Globus pallidus (tissue), 1 donor: ENCODE results near the gene KHDRBS1.
"Not testable (repeated sequence)": the region's sequence is repeated elsewhere in the genome, so short reads cannot be mapped to it uniquely, and the experiment has no call there.

Experiments
- DNase-seq: peaks from one replicate; pipeline ENCODE4 v3.0.0-alpha.2; 2015; ENCODE audit warnings: low spot score

The KHDRBS1 gene, protein sequence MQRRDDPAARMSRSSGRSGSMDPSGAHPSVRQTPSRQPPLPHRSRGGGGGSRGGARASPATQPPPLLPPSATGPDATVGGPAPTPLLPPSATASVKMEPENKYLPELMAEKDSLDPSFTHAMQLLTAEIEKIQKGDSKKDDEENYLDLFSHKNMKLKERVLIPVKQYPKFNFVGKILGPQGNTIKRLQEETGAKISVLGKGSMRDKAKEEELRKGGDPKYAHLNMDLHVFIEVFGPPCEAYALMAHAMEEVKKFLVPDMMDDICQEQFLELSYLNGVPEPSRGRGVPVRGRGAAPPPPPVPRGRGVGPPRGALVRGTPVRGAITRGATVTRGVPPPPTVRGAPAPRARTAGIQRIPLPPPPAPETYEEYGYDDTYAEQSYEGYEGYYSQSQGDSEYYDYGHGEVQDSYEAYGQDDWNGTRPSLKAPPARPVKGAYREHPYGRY

DNA sequence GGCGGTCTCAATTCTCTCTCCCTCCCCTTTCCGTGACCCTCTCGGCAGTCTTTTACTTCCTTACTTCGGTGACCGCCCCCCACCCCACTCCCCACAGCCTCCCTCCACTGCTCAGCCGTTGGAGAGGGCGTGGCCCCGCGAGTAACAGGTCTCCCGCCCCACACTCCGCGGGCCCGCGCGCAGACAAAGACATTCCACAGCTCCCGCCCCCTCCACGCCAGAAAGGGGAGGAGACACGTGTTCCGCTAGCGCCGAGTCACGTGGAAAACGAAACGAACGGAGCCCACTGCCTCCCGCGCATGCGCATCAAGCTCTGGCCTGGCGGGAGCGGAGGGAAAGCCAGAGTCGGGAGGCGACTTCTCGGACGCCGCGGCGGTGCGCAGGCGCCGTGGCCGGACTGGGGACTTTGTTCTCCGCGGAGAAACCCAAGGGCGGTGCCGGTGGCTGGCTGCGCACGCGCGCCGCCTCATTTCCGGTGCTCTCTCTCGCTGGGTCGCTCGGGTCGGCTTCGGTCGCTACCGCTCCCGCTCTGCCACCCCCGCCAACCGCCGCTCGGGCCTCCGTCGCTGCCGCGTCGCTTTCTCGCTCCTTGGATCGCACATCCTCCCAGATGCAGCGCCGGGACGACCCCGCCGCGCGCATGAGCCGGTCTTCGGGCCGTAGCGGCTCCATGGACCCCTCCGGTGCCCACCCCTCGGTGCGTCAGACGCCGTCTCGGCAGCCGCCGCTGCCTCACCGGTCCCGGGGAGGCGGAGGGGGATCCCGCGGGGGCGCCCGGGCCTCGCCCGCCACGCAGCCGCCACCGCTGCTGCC lies at the start of gene KHDRBS1:
KHDRBS1 (plus strand) TSS at position 483 of the 813 bp plus-strand sequence; CDS start at position 611, 128 bp downstream.
- DNase-seq, result peak; percentile 99

DNA sequence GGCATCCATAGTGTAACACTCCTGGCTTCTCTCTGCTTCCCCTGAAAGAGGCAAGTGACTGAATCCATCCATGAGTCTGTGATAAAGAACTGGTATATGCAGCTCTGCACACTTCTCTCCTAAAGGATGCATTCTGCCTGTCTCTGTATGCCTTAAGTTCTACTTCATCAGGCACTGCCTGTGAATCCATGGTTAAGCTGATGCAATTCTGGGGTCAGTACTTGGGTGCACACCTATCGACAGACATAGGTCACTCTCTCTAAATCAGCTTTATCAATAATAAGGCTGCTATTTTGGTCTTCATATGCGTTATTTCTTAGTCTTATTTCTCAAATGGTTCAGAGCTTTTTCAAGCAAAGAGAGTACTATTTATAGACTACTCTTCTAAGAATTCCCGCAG lies 42.8 kb upstream of the KHDRBS1 start:
- DNase-seq, result no peak

DNA sequence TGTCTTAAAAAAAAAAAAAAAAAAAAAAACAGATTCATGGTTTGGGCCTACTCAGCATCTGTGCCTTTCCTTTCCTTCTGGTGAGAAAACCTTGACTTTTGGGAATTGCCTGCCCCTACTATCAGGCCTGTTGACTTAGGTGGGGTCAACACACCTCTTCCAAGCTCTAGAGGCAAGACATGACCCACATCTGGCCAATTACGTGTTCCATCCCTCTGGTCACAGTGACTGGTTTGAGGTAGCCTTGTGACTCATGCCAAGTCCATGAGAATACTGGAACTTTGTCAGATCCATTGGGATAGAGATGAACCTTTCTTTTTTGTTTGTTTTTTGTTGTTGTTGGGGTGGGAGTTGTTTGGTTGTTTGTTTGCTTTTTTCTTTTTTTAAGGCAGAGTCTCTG lies 37.3 kb upstream of the KHDRBS1 start:
- DNase-seq, result no peak

DNA sequence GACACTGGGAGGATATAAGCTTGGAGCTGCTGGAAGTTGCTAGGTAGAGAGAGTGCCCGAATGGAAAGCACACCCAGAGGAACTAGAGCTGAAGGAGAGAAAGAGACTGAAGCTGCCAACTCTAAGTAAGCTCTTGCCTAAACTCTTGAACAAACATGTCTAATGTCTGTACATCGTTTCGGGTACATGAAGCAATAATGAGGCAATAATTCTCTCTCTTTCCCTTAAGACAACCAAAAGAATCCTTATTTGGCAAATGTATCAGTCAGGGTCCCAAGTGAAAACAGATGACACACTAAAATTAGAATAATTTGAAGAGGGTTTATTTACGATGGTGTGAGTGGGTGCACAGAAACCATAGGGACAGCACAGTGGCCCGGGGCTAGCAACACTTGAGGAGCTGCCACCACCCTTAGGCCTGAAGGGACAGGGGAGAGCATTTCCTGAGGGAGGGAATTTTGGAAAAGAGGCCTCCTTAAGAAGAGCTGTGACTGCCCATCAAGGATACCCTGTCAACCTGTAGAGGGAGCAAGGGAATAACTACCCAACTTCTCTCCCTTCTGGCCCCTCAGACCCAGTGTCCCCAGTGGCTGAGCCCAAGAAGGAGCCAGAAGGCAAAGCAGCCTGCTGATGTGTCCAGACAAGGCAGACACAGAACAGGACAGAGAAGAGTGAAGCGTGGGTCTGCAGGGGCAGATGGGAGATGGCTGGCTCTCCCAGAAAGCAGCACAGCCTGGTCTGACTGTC lies 36.1 kb upstream of the KHDRBS1 start:
- DNase-seq, result no peak

- no peak for DNase-seq
These were observed 34.7 kb upstream of the KHDRBS1 start for GRCh38 chr1:31978843-31979400.

DNA sequence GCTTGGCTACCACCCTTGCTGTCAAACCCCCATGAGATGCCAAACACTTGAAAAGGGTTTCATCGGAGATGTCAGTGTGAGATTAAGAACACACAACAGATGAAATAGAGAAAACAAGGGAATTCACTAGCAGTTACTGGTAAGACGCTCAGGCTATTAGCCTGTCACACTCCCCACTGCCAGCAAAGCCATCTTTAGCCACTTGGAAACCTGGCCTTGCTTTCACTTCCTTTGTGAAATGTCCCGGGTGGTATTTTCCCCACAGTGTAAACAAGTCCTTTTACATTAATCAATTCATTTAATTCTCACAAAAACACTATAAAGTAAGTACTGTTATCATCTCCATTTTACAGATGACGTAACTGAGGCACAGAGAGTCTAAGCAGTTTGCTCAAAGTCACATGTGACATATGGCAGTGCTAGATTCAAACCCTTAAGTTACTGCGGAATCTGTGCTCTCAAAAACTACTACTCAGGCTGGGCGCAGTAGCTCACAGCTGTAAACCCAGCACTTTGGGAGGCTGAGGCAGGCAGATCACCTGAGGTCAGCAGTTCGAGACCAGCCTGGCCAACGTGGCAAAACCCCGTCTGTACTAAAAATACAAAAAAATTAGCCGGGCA lies 32.7 kb upstream of the KHDRBS1 start:
- DNase-seq, result no peak

DNA sequence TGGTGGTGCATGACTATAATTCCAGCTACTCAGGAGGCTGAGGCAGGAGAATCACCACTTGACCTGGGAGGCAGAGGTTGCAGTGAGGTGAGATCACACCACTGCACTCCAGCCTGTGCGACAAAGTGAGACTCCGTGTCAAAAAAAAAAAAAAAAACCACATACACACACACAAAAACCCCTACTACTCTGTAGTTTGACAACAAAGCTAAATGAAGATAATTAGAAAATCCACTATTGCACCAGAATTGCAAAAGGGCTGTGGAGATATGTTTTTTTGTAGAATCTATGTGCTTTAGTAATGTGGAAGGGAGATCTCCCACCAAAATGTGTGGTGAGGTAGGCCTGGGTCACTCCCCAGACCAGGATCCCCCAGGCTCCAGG lies 32.2 kb upstream of the KHDRBS1 start:
- no peak for DNase-seq

DNA sequence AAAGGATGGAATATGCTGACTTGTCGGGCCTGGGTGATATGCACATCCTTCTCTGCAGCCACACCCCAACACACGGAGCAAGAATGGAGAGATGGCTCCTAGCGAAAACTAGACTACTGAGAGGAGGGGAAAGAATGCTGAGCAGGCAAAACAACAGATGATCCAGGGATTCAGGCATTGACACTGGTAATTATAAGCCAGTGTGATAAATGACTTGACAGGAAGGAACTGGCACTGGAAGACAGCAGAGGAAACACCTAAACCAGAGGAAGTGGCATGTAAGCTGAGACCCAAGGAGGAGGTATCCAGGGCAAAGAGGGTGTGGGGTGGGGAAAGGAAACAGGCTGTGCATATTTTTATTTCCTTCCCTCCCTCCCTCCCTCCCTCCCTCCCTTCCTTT lies 31.7 kb upstream of the KHDRBS1 start:
- no peak for DNase-seq

DNA sequence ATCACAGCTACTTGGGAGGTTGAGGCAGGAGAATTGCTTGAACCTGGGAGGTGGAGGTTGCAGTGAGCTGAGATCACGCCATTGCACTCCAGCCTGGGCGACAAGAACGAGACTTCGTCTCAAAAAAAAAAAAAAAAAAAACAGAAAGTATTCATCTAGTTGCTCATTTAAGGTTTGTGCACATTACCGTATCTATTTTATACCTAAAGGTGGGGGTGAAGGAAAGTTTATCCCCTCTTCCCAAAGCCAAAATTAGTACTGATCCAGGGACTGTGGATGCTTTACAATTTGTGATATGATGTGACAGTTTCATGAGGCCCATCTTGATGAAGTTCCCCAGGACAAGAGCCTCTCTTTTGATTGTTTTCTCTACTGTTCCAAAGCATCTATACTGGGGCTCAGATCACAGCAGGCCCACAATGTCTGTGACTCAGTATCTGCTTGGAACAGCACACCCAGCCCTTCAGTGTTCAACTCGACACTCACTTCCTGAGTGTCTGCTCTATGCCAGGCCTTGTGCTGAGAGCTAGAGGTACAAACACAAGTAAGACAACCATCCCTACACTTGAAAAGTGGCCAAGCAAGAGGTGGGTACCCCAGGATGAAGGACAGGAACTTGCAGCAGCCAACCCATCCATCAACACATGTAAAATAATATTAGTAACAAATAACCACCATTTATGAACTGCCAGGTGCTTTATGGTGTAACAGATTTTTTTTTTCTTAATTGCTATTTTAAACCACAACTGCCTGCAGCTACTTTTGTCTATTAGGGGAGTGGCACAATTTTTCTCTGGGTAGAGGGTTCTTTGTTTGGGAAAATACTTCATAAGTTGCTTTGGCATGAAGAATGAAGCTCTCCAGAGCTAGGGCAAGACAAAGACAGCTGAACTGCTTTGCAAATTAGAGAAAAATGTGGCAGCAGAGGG lies 29.0 kb upstream of the KHDRBS1 start:
- DNase-seq, result no peak

- no peak for DNase-seq
These were observed 28.2 kb upstream of the KHDRBS1 start for GRCh38 chr1:31985430-31985829.

DNA sequence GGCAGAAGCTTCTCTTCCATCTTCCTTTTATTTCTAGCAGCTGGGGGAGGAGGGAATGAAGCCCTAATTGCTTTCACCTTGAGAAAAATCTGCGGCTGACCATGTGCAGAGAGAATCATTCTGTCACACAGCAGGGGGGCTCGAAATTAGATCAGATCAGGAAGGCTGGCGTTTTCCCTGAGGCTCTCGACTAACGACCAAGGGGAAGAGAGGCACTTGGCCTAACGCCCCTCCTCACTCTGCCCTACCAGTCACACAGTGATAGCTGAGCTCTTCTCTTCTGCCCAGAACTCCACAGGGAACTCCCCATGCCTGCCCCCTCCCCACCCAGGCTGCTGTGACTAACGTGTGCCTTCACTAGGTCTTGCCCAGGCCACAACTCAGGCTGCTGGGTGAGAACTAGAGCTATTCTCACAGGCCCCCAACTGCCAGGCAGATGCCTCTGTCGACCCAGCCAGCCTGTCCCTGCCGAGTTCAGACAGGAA lies 26.5 kb upstream of the KHDRBS1 start:
- DNase-seq, result no peak

DNA sequence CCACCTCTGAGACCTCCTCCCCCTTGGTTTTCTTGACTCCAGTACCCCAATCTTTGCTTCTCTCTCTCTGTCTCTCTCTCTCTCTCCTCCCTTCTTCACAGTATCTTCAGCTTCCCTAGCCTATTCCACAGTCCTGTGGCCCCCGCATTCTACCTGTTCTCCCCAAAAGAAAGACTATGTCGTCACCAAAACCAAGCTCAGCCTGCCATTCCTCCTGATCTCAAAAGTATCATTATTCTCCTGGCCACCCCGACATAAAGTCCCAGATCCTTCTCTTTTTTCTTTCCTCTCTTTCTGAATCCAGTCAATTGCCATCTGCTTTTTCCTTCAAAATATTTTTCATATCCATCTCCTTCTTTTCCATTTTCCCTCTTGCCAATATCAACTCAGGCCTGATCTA lies 23.7 kb upstream of the KHDRBS1 start:
- DNase-seq, result no peak

DNA sequence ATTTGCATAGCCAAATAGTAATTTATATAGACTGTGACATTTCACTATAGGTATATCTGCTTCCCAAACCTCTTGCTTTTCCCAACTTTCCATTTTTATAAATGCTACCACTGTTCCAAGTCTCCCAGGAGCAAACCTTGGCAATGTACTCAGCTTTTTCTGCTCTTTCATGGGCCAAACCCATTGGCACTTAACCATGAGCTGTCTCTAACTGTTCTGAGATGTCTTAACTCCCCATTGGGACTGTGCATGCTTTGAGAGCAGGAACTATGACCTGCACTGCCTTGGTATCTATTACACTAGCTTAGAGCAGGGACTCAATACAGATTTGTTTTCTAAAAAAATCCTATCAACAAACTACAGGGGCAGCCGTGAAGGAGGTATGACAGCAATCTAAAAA lies 22.5 kb upstream of the KHDRBS1 start:
- no peak for DNase-seq

DNA sequence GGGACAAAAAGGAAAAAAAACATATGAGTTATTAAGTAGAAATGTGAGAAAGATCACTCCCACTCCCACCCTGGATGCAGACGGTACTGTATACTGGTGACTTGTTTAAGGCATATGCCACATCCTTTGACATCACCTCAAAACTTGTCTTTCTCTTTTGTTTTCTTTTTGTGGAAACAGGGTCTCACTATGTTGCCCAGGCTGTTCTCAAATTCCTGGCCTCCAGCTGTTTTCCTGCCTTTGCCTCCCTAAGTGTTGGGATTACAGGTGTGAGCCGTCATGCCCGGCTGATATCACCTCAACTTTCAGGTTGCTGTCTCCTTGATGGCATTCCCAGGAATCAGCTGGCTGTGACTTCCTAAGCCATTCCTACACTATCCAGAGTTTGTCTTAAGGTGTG lies 18.4 kb upstream of the KHDRBS1 start:
- no peak for DNase-seq

- not testable (repeated sequence) for DNase-seq
These were observed 17.5 kb upstream of the KHDRBS1 start for GRCh38 chr1:31996121-31996520.

DNA sequence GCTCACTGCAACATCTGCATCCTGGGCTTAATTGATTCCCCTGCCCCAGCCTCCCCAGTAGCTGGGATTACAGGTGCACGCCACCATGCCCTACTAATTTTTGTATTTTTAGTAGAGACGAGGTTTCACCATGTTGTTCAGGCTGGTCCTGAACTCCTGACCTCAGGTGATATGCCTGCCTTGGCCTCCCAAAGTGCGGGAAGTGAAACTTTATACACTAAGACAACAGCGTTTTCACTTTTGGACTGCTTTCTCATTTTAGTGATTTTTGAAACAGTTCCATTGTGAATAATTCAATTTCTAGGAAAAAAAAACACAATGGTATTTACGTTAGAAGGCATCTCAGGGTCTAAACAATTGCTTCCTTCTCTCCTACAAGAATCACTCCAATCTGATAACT lies 11.8 kb upstream of the KHDRBS1 start:
- no peak for DNase-seq

DNA sequence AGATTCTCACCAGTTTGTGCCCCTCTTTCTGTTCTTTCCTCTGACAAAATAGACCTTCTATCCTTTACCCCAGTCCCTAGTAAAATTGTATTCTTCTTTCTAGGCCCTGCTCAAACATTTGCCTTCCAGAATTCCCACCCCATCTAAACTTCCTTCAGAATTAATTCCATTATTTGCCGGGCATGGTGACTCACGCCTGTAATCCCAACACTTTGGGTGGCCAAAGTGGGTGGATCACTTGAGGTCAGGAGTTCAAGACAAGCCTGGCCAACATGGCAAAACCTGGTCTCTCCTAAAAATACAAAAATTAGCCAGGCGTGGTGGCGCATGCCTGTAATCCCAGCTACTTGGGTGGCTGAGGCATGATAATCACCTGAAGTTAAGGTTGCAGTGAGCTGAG lies 11.4 kb upstream of the KHDRBS1 start:
- not testable (repeated sequence) for DNase-seq

- DNase-seq, result no peak
These were observed 8.1 kb upstream of the KHDRBS1 start for GRCh38 chr1:32005522-32005921.

GRCh38 chr1:32007591-32007940 lies 6.1 kb upstream of the KHDRBS1 start:
- DNase-seq, result no peak

DNA sequence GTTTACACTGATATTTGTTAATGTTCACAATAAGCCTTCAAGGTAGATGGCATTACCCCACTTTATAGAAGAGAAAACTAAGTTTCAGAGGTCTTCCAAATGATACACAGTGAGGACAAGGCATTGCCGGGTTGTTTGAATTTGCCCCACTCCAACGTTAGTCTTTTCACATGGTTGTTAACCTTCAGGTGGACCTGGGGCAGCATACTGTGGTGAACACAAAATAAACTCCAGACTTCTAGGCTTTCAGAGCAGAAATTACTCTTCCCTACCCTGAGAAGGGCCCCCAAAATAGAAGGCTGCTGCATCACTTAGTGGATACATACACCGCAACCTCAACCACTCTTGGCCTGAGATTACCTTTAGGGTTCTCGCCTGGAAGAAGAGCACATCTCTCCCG lies 3.4 kb upstream of the KHDRBS1 start:
- no peak for DNase-seq
